ENCODE results near the gene TNIP2.

Gene TNIP2, protein sequence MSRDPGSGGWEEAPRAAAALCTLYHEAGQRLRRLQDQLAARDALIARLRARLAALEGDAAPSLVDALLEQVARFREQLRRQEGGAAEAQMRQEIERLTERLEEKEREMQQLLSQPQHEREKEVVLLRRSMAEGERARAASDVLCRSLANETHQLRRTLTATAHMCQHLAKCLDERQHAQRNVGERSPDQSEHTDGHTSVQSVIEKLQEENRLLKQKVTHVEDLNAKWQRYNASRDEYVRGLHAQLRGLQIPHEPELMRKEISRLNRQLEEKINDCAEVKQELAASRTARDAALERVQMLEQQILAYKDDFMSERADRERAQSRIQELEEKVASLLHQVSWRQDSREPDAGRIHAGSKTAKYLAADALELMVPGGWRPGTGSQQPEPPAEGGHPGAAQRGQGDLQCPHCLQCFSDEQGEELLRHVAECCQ

DNA sequence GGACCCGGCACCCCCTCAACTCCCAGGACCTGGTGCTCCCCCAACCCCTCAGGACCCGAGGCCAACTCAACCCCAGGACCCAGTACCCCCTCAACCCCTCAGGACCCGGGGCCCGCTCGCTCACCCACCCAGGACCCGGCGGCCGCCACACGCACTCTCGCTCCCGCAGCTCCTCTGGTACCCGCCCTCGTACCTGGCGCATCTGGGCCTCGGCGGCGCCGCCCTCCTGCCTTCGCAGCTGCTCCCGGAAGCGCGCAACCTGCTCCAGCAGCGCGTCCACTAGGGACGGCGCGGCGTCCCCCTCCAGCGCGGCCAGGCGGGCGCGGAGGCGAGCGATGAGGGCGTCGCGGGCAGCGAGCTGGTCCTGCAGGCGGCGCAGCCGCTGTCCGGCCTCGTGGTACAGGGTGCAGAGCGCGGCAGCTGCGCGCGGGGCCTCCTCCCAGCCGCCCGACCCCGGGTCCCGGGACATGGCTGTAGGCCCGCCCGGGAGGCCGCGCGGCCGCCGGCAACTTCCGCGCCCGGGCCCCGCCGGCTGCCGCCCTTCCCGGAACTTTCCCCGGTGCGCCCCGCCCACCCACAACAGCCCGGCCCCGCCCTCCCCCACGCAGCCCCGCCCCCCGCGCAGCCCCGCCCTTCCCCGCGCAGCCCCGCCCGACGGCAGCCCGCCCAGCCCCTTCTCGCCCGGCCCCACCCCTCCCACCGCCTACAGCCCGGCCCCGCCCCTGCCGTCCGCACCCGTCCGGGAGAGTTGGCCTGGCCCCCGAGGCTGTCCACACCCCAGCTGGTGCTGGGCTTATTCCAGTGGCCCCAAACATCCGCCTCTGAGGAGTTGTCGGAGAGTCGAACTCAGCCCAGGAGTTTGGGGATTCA lies at the start of gene TNIP2:
Gene TNIP2, minus strand, starts transcription at position 516 of the 870 bp plus-strand sequence. Its CDS starts 47 bp downstream, at position 469.
- peak; percentile 92 for DNase-seq

DNA sequence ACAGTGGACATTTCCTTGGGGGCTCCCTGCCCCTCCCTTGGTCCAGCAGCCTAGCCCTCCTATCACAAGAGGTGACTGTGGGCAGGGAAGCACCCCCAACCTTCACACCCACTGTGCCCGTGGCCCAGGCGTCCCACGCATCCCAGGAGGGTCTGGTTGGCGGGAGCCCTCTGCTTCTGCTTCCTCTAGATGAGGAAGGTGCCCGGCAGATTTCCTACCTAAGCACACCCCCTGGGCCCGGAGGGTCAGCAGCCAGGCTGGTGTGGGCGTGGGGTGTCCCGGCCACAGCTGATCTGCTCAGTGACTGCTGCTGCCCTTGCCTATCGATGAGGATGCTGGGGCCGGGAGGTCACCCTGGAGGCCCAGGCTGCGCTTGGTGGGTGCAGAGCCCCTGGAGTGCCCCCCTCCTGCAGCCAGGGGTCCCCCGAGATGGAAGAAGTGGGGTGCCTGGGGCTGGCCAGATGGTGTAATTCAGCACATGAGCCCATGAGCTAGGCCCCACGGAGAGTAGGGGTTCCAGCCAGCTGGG lies 48.9 kb upstream of the TNIP2 start:
- no peak for DNase-seq

DNA sequence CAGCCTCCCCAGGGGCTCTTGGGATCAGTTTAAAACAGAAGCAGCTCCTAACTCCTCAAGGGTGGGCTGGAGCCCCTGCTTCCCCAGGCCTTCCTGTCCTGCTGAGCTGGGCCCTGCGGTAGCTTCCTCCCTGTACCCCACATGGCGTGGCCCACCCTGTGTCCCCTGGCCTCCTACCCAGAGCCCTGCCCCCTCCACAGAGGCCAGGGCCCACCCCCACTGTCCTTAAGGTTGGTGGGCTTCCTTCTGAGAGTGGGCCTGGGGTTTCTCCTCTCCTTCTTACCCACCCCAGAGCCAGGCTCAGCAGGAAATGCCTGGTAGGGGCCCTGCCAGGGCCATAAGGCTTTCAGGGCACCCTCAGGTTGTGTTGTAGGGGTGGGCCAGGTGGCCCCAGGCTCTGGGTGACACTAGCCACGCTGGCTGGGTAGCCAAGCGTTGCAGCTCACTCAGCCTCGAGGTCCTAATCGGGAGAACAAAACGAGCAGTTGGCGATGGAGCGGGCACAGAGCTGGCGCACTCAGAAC lies 48.4 kb upstream of the TNIP2 start:
- no peak for DNase-seq

DNA sequence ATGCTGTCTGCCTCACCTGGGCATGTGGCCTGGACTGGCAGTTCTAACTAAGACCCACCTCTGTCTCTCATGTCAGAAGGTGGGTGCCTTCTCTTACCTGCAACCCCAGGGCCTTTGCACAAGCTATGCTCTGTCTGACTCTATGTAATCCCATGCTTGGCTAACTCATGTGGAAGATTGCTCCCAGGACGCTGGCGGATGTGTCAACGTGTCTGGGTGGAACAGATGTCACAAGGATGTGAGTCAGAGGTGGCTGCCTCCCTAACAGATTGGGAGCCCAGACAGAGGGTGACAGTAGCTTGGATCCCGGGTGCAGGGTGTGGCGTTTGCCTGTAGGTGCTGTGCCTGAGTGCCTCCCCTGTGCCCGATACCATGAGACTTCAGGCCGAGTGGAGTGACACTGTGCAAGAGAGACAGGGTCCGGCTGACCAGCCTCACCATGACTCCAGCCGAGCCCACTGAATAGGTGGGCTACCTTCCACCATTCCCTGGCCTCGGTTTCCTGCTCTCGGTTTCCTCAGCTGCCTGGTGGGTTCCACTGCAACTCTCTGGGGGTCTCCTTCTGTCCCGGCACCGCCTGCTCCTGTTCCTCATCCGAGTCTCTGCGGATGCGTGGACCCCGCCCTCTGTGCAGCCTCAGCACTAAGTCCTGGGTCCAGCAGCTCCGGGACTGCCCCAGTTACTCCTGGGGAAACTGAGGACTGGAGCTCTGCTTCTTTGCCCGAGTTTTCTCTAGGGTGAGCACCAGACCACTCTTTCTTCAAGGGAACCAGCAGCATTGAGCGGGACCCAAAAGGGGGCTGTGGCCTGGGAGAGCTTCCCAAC lies 47.7 kb upstream of the TNIP2 start:
- peak; percentile 96 for DNase-seq

DNA sequence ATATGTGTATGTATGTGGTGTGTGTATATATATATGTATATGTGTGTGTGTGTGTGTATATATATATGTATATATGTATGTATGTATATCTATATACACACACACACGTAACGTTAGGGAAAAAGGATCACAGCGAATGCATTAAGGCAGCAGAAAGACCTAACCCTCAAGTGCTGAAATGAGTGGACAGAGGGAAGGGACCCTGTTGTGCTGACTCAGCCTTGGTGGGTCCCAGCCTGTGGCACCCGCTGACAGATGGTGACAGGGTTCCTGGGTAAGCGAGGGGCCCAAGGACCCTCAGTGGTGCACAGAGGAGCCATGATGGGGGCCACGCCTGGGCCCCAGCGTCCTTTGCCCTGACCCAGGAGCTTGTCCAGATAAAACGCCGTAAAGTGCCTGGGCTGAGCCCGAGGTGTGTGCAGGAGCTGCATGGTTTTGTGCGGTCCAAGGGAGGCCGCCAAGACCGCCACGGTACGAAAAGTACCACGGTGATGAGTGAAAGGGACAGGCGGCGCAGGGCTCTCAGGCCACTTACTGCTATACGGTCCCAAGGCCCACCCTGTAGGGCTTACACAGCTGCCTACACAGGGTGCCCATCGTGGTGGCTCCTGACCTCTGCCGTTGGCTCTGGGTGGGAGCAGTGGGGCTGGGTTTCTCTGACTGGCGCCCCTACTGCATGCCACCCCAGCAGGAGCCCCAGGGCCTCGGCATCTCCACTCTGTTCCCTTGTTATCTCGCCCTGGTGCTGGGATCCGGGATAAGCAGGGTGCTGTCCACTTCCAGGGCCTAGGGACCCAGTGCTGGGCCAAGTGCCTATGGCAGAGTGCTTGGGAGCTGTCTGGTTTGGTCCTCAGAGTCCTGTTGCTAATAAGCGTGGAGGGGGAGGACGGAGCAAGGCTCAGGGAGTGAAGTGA lies 46.7 kb upstream of the TNIP2 start:
- no peak for DNase-seq

DNA sequence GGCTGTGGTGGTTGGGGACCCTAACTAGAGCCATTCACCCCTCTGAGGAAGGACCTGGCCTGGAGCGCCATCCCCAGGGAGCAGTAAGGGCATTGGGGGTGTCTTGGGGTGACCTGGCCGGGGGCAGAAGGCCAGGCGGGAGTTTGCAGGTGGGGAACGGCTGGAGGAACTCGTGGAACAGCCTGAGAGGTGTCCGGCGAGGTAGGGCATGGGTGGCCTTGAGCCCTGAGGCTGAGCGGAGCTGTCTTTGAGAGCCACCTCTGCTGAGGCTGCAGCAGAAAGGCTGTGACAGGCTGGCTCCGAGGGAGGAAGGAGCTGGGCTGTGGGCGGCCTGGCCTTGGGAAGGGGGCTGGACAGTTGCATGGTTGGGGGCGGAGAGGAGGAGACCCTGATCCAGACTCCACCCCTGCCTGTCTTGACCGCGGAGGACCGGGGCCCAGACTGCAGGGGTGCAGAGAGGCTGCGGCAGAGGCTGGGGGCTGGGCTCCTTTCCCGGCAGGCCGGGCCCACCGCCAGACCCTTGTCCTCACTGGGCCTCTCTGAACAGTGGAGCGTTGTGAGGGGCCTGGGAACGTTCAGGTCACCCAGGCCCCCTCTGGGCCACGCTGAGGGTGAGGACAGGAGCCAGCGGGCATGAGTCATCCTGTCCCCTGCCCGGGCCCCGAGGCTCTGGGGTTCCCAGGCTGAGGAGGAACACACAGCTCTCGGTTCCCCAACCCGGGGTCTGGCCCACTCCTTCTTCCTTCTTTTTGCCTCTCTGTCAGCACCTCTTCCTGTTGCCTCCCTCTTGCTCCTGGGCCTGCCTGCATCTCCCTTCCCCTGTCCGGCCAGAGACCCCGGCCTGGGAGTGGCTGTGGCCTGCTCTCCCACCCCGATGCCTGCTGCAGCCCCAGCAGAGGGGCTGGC lies 44.8 kb upstream of the TNIP2 start:
- DNase-seq: peak; percentile 96

DNA sequence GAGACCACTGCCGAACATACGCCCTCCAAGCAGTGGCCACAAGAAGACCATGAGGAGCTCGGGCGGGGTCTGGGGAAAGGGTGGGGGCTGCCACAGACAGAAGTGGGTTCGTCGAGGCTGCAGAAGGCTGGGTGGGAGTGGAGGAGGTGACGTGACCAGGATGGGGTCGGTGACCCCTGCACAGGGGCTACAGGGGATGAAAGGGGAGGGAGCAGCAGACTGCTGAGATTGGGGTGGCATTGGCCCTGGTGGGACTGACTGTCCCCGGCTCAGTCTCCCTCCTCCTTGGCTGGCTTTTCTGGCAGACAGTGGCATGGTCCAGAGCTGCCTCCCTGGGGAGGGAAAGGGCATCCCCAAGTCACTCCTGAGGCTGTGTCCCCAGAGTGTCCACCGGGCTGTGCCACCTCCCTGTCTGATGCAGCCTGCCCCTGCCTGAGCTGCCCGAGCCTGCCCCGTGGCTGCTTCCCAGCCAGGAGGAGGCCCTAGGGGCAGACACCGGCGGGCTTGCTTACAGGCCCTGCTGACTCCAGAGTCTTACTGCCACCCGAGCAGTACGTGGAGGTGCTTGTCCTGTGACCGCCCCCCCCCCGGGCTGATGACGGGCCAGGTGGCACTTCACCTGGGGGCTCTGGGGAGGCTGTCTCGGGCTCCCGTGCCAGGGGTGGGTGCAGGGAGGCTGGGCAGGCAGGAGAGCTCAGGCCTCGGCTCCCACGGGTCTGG lies 44.0 kb upstream of the TNIP2 start:
- no peak for DNase-seq

DNA sequence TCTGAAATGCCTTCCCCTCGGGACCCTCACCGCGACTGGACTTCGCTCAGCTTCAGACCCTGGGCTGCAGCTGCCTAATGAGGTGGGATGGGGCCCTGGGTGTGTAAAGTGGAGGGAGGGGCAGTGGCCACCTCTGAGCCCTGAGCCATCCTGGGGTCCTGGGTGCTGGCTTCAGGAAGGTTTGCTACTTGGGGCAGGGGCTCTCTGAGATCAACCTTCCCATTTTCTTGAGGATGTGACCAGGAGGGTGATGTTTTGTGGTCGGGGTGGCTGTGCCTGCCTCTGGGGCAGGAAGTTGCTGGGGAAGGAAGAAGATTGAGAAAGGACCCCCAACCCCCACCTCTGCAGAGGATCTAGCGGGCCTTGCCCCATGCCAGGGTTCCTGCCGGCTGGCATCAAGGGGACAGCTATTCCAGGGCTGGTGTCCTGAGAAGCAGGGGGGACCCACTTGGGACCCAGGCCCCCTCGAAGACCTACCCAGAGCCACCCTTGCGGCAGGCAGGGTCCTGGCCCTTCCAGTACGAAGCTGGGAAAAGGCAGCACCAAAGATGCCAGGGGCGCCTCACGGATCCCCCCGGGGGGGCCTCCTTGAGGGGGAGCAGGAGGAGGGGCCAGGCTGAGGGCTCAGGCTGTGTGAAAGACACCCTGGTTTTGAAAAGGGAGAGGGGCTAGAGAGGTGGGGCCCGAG lies 43.2 kb upstream of the TNIP2 start:
- peak; percentile 56 for DNase-seq

DNA sequence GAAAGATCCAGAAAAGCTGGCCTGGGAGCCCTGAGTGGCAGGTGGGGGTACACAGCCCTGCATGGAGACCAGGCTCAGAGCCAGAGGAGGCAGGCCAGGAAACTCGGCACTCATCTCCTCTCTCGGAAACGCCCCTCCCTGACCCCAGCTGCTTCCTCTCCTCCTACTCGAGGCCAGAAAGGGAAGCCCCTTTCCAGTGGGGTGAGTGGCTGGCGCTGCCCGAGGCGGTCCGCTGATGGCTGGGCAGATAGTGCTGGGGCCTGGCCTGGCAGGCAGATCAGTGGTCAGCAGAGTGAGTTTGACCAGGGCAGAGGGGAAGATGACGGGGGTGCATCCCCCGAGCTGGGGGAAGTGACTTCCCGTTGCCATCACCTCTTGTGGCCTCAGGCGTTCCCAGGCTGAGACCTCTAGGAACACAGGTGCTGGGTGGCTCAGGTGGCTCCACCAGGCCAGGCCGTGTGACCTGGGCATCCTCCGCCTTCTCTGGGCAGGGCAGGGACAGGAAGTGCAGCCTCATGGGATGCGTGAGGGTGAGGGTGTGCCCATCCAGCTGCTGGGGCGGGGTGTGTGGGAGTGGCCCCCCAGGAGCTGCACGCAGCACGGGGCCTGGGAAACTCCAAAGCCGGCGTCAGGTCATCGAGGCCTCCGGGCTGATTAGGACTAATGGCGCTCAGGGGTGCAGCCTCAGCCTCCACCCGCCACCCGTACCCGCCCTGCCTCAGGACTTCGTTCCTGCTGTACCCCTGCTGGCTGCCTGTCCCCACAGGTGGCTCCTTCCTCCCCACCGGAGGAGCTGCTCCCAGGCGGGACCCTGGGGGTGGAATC lies 42.5 kb upstream of the TNIP2 start:
- peak; percentile 89 for DNase-seq

DNA sequence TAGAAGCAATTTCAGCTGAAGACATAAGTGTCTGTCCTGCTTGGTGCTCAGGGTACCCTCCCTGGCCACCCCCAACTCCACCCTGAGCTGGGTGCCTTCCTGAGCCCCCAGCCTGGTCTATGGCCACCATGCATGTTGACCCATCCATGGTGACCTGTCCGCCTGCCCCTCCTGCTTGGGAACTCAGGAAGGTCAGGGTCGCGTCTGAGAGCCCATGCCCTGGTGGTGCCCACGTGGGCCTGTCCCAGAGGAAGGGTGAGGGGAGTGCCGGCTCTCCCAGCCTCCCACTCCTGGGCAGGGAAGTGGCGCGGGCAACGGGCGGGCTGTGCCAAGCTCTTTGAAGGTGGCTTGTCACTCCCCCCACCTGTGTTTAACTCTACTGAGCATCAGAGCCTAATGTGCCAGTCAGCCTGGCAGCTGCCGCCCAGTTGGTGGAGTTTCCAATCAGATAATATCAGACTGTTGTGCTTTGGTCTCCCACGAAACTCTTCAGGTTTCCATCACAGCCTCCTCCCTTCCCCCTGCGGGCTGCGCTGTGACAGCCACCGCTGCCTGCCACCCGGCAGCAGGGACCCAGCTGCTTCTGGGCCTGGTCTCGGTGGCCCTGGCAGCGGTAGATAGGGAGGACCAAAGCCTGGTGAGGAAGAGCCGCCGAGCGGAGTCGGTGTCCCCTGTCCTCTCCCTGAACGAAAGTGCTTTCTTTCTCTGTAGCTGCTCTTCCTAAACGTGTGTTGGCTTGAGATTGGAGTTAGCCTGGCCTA lies 41.6 kb upstream of the TNIP2 start:
- DNase-seq: no peak

DNA sequence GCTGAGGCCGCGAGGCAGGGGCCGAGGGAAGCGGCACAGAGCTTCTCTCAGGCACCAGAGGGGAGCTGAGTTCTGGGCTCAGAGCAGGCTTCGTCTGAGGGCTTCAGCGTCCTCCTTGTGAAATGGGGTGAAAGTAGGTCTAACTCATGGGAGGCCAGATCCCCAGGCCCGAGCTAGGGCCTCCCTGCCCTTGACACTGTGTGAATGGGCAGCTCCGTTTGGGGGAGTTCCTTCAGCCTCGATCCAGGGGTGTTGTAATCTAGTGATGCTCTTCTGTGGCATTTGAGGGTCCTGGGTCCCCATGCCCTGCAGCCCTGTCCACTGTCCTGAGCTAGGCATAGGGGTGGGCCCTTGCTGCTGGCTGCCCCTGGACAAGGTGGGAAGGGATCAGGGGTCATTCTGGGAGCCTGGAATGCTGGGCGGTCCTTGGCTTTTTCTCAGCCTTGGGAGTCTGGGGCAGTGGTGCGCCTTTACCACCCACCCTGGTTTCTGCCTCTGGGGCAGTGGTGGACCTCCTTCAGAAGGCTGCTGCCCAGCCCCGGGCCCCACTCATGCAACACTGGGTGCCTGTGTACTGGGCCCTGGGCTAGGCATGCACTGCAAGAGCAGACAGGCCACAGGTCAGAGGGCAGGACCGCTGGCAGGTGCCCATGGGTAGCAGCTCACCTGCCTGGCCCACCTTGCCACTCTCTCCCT lies 40.9 kb upstream of the TNIP2 start:
- no peak for DNase-seq

DNA sequence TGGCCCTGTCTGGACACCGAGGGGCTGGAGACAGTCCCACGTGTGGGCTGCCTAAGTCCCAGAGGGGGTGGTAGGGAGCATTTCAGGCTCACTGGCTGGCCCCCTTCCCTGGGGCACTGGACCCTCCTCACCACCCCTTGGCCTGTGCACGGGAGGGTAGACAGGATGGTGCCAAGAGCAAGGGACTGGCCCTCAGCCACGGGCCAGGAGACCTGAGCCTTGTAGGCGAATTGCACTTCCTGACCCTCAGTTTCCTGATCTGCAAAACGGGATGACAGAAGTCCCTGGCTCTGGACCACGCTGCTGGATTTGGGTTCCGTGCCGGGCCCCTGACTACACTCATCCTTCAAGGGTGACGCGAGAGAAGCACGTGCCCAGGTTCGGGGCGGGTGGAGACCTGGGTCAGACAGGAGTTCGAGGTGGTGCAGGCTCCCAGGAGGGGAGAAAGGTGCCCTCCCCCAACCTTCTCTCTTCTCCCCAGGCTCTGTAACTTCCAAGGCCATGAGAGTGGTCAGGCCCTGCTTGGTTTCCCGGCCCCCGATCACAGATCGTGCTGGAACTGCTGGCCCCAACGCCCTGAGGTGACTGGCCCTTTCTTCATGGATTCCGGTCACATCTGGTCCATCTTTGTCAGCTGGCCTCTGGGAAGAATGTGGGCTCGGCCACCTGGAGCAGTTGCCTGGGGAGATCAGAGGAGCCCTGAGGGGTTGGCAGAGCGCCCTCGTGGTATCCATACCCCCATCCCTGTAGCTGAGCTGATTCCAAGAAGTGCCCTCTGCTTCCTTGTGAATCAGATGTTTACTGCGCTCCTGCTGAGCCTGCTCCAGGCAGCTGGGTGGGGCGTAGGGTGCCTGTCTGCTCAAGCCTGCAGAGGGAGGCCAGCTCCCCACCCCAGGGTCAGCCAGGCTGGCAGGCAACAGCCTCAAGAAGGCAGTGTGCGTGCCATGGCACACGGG lies 40.0 kb upstream of the TNIP2 start:
- no peak for DNase-seq

DNA sequence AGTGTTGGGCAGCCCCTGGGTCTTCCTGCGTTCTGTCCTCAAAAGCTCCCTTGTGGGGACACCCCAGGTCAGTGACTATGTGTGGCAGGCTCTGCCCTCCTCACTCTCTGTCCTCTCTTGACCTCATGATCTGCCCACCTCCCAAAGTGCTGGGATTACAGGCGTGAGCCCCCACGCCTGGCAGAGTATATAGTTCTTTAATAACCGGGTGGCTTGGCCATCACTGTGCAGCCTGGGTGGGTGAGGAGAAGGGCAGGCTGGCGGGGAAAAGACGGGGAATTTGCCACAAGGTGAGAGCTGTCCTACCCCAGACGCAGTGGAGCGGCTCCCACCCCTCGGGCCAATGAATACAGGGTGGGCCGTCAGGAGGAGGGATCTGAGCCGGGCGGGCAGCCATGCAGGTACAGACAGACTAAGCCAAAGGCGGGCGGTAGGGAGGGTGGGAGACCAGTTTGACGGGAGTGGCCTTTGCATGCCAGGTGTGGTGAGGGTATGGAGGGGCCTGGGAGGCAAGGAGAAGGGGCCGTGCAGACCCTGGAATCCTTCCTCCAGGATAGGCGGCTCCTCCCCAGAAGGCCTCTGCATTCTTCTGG lies 39.3 kb upstream of the TNIP2 start:
- DNase-seq: no peak

DNA sequence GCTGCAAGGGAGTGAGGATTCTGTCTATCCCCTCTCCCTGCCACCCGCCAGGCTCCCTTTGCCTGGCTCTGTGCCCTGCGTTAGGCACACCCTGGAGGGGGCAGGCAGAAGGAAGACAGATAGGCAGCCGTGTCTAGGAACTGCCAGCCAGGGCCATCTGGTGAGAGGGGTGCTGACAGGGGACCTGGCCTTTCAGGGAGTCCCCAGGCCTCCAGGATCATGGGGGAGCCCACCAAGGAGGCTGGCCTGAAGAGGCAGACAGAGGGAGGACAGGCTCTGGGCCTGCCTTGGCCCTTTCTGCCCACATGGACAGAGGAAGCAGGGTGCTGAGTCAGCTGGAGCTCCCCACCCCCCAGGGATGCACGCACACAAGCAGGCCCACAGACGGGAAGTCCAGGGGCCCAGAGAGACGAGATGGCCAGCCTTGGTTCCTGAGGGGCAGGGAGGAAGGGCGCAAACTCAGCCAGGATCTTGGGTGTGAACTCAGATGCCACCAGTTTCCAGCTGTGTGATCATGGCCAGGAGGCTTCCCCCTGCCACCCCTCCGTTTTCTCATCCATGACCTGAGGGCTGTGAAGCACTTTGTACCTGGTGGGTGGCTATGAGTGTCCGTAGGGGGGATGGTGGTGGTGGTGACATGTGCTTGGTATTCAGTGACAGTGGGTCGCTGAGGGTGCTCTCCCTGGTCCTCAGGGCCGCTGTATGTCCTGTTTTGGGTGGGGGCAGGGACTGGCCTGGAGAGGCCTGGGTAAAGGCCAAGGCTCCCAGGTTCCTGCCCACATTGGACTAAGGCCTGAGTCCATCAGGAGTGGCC lies 38.6 kb upstream of the TNIP2 start:
- DNase-seq: peak; percentile 83

Measured in suppressor macrophage treated with lipopolysaccharide for 4 hours (primary cell).